Stimulated activated CD8-positive, alpha-beta memory T cell treated with anti-CD3 and anti-CD28 coated beads, Interleukin-7, amount 100 ng/mL, for 48 hours (primary cell): ENCODE data around the gene STRA8.

ENCODE experiments used
- DNase-seq, 2 donors: peaks; one replicate each; pipeline ENCODE4 v3.0.0-alpha.2; 2020; ENCODE audit warnings: low read depth in 1 of 2; ENCODE audit errors: extremely low read depth in 1 of 2

Gene STRA8

GRCh38 chr7:135233570-135233969 is at the start of gene STRA8:
TSS of gene STRA8 (plus strand) at chr7:135233838. CDS start at chr7:135240525, 6,687 bp downstream.
- DNase-seq, result no peak

DNA sequence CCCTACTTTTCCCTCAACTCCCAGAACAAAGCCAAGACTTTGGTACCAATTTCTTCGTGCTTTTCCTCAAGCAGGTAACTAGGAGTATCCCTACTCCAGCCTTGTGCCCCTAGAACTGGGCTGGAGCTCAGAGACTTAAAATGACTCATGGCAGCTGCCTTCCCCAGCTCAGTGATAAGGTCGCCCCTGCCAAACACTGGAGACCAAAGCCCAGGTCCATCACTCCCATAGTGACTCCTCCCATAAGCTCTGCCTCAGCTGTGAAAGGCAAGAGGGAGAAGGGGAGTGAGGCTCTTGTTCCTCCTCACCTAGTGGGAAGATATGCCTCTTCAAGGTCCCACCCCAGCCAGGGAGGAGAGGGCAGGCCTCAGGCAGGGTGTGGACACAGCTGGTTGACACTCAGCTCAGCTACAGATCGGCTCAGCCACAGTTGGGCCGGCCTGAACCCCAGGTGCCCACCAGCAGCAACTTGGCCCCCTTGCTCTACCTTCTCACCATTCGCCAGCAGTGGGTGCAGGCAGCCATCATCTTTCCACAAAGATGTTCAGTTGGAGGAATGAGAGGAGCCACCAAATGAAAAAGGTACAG is 49.3 kb upstream of the STRA8 start:
- DNase-seq, result no peak

GRCh38 chr7:135185471-135186260 is 48.0 kb upstream of the STRA8 start:
- no peak for DNase-seq

DNA sequence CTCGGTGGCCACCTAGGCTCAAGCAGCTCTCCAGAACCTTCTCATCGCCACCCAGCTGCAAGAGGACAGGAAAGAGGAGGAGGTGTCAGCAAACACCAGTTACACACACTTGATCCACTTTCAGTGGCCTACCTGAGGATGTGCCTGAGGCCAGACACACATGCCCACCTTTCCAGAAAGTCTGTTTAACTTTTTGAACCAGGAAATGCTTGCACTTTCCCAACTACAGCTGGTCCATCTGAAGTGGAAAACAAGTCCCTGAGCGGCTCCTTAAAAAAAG is 47.4 kb upstream of the STRA8 start:
- DNase-seq, result no peak

DNA sequence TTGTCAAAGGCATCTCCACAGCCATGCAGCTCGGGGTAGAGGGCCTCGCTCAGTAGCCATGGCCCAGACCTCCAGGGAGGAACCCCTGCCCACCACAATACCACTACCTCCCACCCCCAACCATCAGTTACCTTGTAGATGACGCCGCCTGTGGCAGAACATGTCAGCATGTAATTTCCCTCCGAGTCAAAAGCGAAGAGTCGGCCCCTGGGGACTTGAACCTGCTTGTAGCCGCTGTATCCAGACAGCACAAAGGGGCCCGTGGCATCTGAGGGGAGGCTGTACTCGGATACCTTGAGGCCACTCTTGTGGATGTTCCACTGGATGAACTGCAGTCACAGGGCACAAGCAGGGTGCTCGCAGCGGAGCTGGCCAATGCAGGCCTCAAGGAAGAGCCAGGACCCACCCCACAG is 46.8 kb upstream of the STRA8 start:
- no peak for DNase-seq

GRCh38 chr7:135188298-135188984 is 45.2 kb upstream of the STRA8 start:
- no peak for DNase-seq

GRCh38 chr7:135189221-135189662 is 44.4 kb upstream of the STRA8 start:
- DNase-seq, result no peak

DNA sequence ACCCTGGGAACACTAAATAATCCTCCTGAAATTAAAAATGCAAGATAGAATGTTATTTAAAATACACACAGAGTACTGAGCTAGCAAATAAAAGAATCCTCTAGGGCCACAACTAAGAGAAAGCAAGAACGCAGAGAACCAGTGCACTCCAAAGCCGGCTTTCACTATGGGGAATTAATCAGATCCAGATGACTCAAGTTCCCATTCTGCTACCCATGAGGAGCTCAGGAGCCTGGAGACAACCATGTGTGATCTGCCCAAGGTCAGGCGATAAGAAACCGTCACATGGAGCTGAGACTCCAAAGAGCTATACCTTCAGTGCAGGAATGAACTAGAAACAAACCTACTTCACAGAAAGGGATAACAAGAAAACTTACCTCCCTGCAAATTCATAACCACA is 43.7 kb upstream of the STRA8 start:
- DNase-seq, result no peak

GRCh38 chr7:135190703-135191102 is 42.9 kb upstream of the STRA8 start:
- no peak for DNase-seq

DNA sequence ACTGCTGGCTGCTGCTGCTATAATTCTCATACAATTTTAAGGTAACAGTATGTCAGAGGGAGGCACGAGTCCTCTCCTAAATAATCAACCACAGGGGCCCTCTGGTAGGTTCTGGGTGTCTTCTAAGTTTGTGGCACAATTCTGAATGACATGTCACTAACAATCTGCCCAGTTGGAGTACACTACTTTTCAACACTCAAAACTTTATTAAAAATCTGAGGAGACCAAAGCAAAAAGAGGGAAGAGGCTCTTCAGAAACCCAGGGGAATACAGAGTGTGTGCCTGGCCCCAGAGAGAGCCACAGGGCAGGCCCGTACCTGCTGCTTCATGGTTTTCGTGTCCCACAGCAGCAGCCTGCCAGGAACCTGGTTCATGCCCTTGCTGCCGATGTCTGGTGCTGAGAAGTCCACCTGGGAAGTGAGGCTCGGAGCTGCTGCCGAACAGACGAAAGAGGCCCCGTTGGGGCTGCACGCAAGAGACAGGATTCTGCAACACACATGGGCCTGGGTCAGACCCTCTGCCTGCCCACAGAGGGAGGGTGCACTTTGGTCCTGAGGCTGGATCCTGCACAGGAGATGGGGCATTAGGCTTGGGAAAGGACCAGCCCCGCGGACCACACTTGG is 40.6 kb upstream of the STRA8 start:
- no peak for DNase-seq

DNA sequence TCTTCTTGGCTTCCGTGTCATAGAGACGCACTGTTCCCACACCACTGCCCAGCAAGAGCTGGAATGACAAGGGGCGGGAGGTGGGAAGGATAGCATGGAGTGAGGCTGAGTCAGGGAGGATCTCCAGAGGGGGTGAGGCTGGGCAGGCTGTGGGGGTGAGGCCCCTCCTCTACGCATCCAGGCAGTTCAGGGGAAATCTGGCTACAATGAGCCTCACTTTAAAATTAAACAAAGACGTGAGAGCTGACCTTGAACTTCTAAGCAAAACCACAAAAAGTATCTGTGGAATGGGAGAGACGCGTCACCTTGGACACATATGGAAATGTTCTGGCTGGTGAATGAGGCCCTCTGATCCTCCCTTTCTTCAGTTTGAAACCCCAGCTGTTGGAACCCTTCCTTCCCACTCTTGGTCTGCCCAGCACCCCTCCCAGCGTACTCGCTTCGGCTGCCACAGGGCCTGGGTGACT is 40.0 kb upstream of the STRA8 start:
- no peak for DNase-seq

- no peak for DNase-seq
Observed at GRCh38 chr7:135194494-135195095, 39.0 kb upstream of the STRA8 start.

GRCh38 chr7:135195156-135195555 is 38.5 kb upstream of the STRA8 start:
- DNase-seq, result no peak

GRCh38 chr7:135195968-135196629 is 37.5 kb upstream of the STRA8 start:
- DNase-seq, result no peak

- DNase-seq, result no peak
Observed at GRCh38 chr7:135197343-135197742, 36.3 kb upstream of the STRA8 start.

- DNase-seq, result no peak
Observed at GRCh38 chr7:135197906-135198655, 35.6 kb upstream of the STRA8 start.

GRCh38 chr7:135199439-135199838 is 34.2 kb upstream of the STRA8 start:
- DNase-seq, result no peak

DNA sequence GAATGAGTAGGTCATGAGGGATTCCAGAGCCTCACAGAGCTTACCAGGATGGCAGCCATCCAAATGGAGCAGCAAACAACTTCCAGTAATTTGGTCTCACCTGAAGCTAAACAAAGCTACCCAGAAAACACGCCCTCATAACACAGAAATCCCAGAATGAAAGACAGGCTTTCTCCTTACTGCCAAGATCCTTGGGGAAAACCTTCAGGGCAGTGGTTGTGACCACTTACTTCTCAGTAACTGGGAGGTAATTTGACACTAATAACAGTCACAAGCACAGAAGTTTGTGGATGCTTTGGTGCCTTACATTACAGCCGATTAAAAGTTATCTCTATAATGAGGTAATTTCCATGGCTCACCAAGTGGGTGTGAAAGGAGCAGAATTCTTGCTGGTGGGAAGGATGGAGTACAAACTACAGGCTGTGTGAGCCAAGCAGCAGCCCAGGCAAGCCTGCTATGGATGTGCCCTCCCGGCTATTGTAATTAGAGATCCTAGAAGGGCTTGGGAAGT is 32.8 kb upstream of the STRA8 start:
- DNase-seq, result no peak

GRCh38 chr7:135201350-135201749 is 32.3 kb upstream of the STRA8 start:
- DNase-seq, result no peak

- DNase-seq, result no peak
Observed at GRCh38 chr7:135204341-135204749, 29.3 kb upstream of the STRA8 start.
